HCT116 (cell line): Measurements from ENCODE around the gene TMIE. TPM values are rescaled to one million over a fixed set of nuclear protein-coding genes. Genes with fewer than 3 reads are reported as not detected.

Source experiments
- ATAC-seq: fragments of 200-7000 bp; cut with Tn5 transposase; 2 replicates; pipeline ENCODE4 v1.9.1; 2020; ENCODE audit warnings: mild to moderate bottlenecking, moderate library complexity
- BruUV-seq: library from RNA; stranded (reverse); fragments of 400-500 nt; replicated peaks from 2 replicates; lab custom pipeline; 2021; lab: Mats Ljungman, UMichigan
- CTCF ChIA-PET: fragments of 300-600 bp; sonication (Branson Sonifier 250); formaldehyde crosslinking; loops from one replicate; lab custom pipeline; 2021; ENCODE audit warnings: antibody characterized with exemption; lab: Charles Lee
- POLR2A ChIA-PET: fragments of 300-600, 350-600 bp; sonication (Branson Sonifier 250); formaldehyde crosslinking; loops from one replicate; lab custom pipeline; 2021; ENCODE audit warnings: antibody characterized with exemption; lab: Charles Lee
- RAD21 ChIA-PET, 2 experiments: fragments of 300-600 bp; sonication (Branson Sonifier 250); formaldehyde crosslinking; loops; one replicate each; lab custom pipeline; 2023; ENCODE audit warnings: low total read pairs in 2 of 2; ENCODE audit not compliant: uncharacterized antibody in 2 of 2, unreplicated experiment in 2 of 2, low non-redundant PET in 1 of 2; lab: Charles Lee
- DNase-seq: peaks from one replicate; pipeline ENCODE4 v3.0.0-alpha.2; 2010; ENCODE audit warnings: low read depth, low spot score
- H2AFZ ChIP-seq: fragments of 200-600 bp; shearing (Covaris generic), sonication (generic); 2 replicates; pipeline ENCODE4 v1.6.1; 2017; ENCODE audit warnings: low read depth, mixed run types, mixed read lengths, antibody characterized with exemption, low read length; ENCODE audit not compliant: poor library complexity, severe bottlenecking
- H3K27ac ChIP-seq: 2 replicates; pipeline ENCODE4 v1.5.1; 2012; ENCODE audit warnings: low read depth, low read length
- H3K27me3 ChIP-seq: fragments of 200-600 bp; sonication (generic); 2 replicates; pipeline ENCODE4 v1.6.1; 2016; ENCODE audit warnings: mixed run types, low read length, mixed read lengths; ENCODE audit not compliant: insufficient read depth
- H3K36me3 ChIP-seq, 2 experiments: fragments of 200-500 bp in 1 of 2; fragments of 200-600 bp in 1 of 2; sonication (Bioruptor generic) in 1 of 2; sonication (generic) in 1 of 2; 2 replicates each; pipeline versions ENCODE4 v1.5.1 to v1.6.1; 2014 to 2016; ENCODE audit warnings: low read length in 2 of 2, inconsistent platforms in 1 of 2, mixed read lengths in 1 of 2, mixed run types in 1 of 2; ENCODE audit not compliant: insufficient read depth in 2 of 2, control insufficient read depth in 1 of 2
- H3K4me1 ChIP-seq, 2 experiments: fragments of 200-600 bp in 1 of 2; sonication (generic) in 1 of 2; 2 replicates each; pipeline versions ENCODE4 v1.5.1 to v1.6.1; 2012 to 2017; ENCODE audit warnings: low read length in 2 of 2, inconsistent platforms in 1 of 2, mild to moderate bottlenecking in 1 of 2, mixed read lengths in 1 of 2, mixed run types in 1 of 2, moderate library complexity in 1 of 2; ENCODE audit not compliant: insufficient read depth in 2 of 2, control insufficient read depth in 1 of 2
- H3K4me2 ChIP-seq: fragments of 200-600 bp; sonication (generic); 2 replicates; pipeline ENCODE4 v1.6.1; 2017; ENCODE audit warnings: mixed run types, low read length, mixed read lengths
- H3K4me3 ChIP-seq, 2 experiments: fragments of 200-600 bp in 1 of 2; sonication (generic) in 1 of 2; replicated peaks in 1 of 2; 2 replicates each; pipeline ENCODE4 v1.5.1; 2011 to 2016; ENCODE audit warnings: low read length in 2 of 2, control low read depth in 1 of 2, low read depth in 1 of 2, mild to moderate bottlenecking in 1 of 2, mixed read lengths in 1 of 2, mixed run types in 1 of 2
- H3K79me2 ChIP-seq: fragments of 200-600 bp; sonication (generic); 2 replicates; pipeline ENCODE4 v1.6.1; 2017; ENCODE audit warnings: mild to moderate bottlenecking, mixed run types, low read length, moderate library complexity, mixed read lengths; ENCODE audit not compliant: insufficient read depth
- H3K9ac ChIP-seq: fragments of 200-600 bp; sonication (generic); 2 replicates; pipeline ENCODE4 v1.6.1; 2016; ENCODE audit warnings: low read length, mixed read lengths
- H3K9me2 ChIP-seq: fragments of 200-600 bp; sonication (generic), shearing (Covaris generic); 2 replicates; pipeline ENCODE4 v1.6.1; 2017; ENCODE audit warnings: mixed run types, mild to moderate bottlenecking, moderate library complexity; ENCODE audit not compliant: insufficient read depth
- H3K9me3 ChIP-seq, 2 experiments: fragments of 200-500 bp in 1 of 2; fragments of 200-600 bp in 1 of 2; sonication (Bioruptor generic) in 1 of 2; sonication (generic) in 1 of 2; 2 replicates each; pipeline ENCODE4 v1.6.1; 2014 to 2017; ENCODE audit warnings: low read length in 2 of 2, mixed read lengths in 2 of 2, inconsistent platforms in 1 of 2, low read depth in 1 of 2, mild to moderate bottlenecking in 1 of 2, mixed run types in 1 of 2, moderate library complexity in 1 of 2; ENCODE audit not compliant: control insufficient read depth in 1 of 2, insufficient read depth in 1 of 2
- H4K20me1 ChIP-seq: fragments of 200-600 bp; sonication (generic), shearing (Covaris generic); 2 replicates; pipeline ENCODE4 v1.6.1; 2017; ENCODE audit warnings: mixed run types, mild to moderate bottlenecking, moderate library complexity; ENCODE audit not compliant: insufficient read depth
- CBX3 ChIP-seq: IDR thresholded peaks from 2 replicates; pipeline ENCODE4 v1.6.1; 2012; ENCODE audit warnings: low read depth
- CEBPB ChIP-seq: IDR thresholded peaks from 2 replicates; pipeline ENCODE4 v1.6.1; 2012; ENCODE audit warnings: low read depth
- EGR1 ChIP-seq: IDR thresholded peaks from 2 replicates; pipeline ENCODE4 v1.6.1; 2012; ENCODE audit warnings: low read depth
- ELF1 ChIP-seq: IDR thresholded peaks from 2 replicates; pipeline ENCODE4 v1.6.1; 2012; ENCODE audit warnings: low read depth, borderline replicate concordance
- EZH2 ChIP-seq: fragments of 200-600 bp; sonication (generic); IDR thresholded peaks from 2 replicates; pipeline ENCODE4 v1.6.1; 2017; ENCODE audit warnings: antibody characterized with exemption, mixed run types
- FOSL1 ChIP-seq: IDR thresholded peaks from 2 replicates; pipeline ENCODE4 v1.6.1; 2012; ENCODE audit warnings: low read depth
- JUND ChIP-seq: IDR thresholded peaks from 2 replicates; pipeline ENCODE4 v1.6.1; 2012
- POLR2A ChIP-seq: IDR thresholded peaks from 2 replicates; pipeline ENCODE4 v1.7.0; 2011; ENCODE audit warnings: borderline replicate concordance; ENCODE audit not compliant: insufficient read depth, insufficient read length; ENCODE audit errors: extremely low read depth
- POLR2AphosphoS5 ChIP-seq: IDR thresholded peaks from 2 replicates; pipeline ENCODE4 v1.6.1; 2011; ENCODE audit warnings: mild to moderate bottlenecking, low read depth, low read length, moderate library complexity
- RAD21 ChIP-seq: IDR thresholded peaks from 2 replicates; pipeline ENCODE4 v1.6.1; 2012; ENCODE audit warnings: low read depth, mild to moderate bottlenecking
- REST ChIP-seq: IDR thresholded peaks from 2 replicates; pipeline ENCODE4 v1.6.1; 2012; ENCODE audit warnings: low read depth
- SIN3A ChIP-seq: IDR thresholded peaks from 2 replicates; pipeline ENCODE4 v1.6.1; 2012; ENCODE audit warnings: low read depth
- SP1 ChIP-seq: IDR thresholded peaks from 2 replicates; pipeline ENCODE4 v1.6.1; 2012; ENCODE audit warnings: low read depth
- SRF ChIP-seq: IDR thresholded peaks from 2 replicates; pipeline ENCODE4 v1.6.1; 2012; ENCODE audit warnings: low read depth
- YY1 ChIP-seq: IDR thresholded peaks from 2 replicates; pipeline ENCODE4 v1.6.1; 2011; ENCODE audit warnings: low read length, low read depth, moderate library complexity, mild to moderate bottlenecking; ENCODE audit not compliant: insufficient replicate concordance; ENCODE audit errors: extremely low read depth
- ZBTB33 ChIP-seq: IDR thresholded peaks from 2 replicates; pipeline ENCODE4 v1.6.1; 2011; ENCODE audit warnings: mild to moderate bottlenecking, low read length, moderate library complexity; ENCODE audit not compliant: insufficient replicate concordance; ENCODE audit errors: extremely low read depth
- intact Hi-C: fragments of 100-400 bp; cut with micrococcal nuclease; formaldehyde crosslinking; loops from 2 replicates; pipeline ENCODE4 v1.10.0; 2022
- total RNA-seq: library from RNA; stranded (reverse); gene quantifications from one replicate; pipeline ENCODE4 v1.2.1, GENCODE V29; 2021; ENCODE audit not compliant: unreplicated experiment
- TF ChIP-seq, protein P1 (sequence below): IDR thresholded peaks from 2 replicates; pipeline ENCODE4 v1.6.1; 2012
- TF ChIP-seq, protein P2 (sequence below): IDR thresholded peaks from 2 replicates; pipeline ENCODE4 v1.6.1; 2012
- TF ChIP-seq, protein P3 (sequence below), 3 experiments: fragments of 200-600 bp in 1 of 3; sonication (generic) in 1 of 3; IDR thresholded peaks in 2 of 3; conservative IDR thresholded peaks in 1 of 3; 2 replicates each; pipeline ENCODE4 v1.5.1; 2012 to 2017; ENCODE audit warnings: low read depth in 2 of 3, low read length in 2 of 3, antibody characterized with exemption in 1 of 3, borderline replicate concordance in 1 of 3, control low read depth in 1 of 3, mild to moderate bottlenecking in 1 of 3, mixed read lengths in 1 of 3, mixed run types in 1 of 3, moderate library complexity in 1 of 3; ENCODE audit not compliant: insufficient read depth in 1 of 3

Gene TMIE
- total RNA-seq, 1 experiment from 2014 or later = 0.74 TPM

DNA sequence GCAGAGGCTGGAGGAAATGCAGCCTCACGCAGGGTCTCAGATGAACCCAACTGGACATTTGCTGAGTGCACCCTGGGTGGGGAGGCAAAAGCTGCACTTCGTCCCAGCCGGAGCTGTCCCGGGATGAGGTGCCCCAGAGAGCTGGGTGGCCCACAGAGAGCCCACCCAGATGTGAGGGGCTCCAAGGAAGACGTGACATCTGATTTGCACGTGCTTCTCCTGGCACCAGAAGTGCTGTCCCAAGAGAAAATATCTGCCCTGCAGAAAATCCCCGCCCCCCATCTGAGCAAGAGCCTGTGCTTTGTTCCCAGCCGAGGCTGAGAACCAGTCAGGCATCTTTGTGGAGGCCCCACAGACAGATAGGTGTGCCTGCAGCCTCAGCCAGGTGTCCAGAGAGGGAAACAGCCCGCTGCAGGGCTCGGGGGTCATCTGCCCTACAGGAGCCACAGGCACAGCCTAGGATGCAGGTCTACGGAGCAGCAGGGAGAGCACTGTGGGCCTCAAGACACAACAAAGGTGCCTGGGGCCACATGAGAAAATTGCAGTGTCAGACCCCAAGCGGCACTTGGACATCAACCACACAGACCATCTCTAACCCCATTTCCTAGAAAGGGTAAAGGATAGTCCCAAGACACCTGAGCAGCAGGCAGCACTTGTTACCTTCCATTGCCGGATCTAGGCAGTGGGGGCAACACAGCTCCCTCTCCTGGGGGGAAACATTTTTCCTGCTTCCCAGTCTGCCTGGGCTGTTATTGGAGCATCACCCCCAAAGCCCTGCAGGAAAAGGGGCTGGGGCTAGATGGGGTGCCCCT, 5.8 kb downstream of the TMIE start:
- ChIA-PET RAD21 (no interaction called here), POLR2A (no interaction called here), CTCF (interaction anchor here (1.0 to 2.1 kb wide), 6 partner anchors 8 to 202 kb away, joined by 3 to 11 read pairs (median 3); no protein-coding TSS in a partner anchor)
- Histone ChIP-seq H3K9ac (no peak overlapping the region), H2AFZ (no peak overlapping the region), H3K27ac (no peak overlapping the region), H3K4me1 (peaks cover 7 to 15% of the 10 kb centered on the region in 2 experiments; a peak in 3 of 4 replicates), H3K27me3 (no peaks in the 10 kb centered on the region), H3K9me2 (no peaks in the 10 kb centered on the region), H3K4me2 (peak overlapping the region; percentile 23; the same call in 1 of the 2 replicates), H3K9me3 (no peaks in the 10 kb centered on the region), H3K79me2 (no peaks in the 10 kb centered on the region), H3K36me3 (no peaks in the 10 kb centered on the region), H4K20me1 (no peaks in the 10 kb centered on the region), H3K4me3 (no peak overlapping the region)
- intact Hi-C loops = loop anchor here (10.0 kb wide), 1 partner anchor 1078 kb away; the partner anchor contains the start of gene SMARCC1
- ATAC-seq (no peak), DNase-seq (no peak)
- TF ChIP-seq SP1 = no peak
- no peak for TF ChIP-seq SRF
- no peak for TF ChIP-seq CEBPB
- no peak for TF ChIP-seq REST
- no peak for TF ChIP-seq YY1
- TF ChIP-seq FOSL1 = no peak
- TF ChIP-seq ELF1 = no peak
- no peak for TF ChIP-seq SIN3A
- no peak for TF ChIP-seq ZBTB33
- TF ChIP-seq, protein P1, sequence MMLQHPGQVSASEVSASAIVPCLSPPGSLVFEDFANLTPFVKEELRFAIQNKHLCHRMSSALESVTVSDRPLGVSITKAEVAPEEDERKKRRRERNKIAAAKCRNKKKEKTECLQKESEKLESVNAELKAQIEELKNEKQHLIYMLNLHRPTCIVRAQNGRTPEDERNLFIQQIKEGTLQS = no peak
- TF ChIP-seq, protein P2, sequence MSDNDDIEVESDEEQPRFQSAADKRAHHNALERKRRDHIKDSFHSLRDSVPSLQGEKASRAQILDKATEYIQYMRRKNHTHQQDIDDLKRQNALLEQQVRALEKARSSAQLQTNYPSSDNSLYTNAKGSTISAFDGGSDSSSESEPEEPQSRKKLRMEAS = no peak
- TF ChIP-seq EZH2 = no peak
- TF ChIP-seq POLR2A = no peak
- no peak for TF ChIP-seq POLR2AphosphoS5
- TF ChIP-seq RAD21 = no peak
- no peak for TF ChIP-seq EGR1
- no peak for TF ChIP-seq CBX3
- TF ChIP-seq, protein P3, sequence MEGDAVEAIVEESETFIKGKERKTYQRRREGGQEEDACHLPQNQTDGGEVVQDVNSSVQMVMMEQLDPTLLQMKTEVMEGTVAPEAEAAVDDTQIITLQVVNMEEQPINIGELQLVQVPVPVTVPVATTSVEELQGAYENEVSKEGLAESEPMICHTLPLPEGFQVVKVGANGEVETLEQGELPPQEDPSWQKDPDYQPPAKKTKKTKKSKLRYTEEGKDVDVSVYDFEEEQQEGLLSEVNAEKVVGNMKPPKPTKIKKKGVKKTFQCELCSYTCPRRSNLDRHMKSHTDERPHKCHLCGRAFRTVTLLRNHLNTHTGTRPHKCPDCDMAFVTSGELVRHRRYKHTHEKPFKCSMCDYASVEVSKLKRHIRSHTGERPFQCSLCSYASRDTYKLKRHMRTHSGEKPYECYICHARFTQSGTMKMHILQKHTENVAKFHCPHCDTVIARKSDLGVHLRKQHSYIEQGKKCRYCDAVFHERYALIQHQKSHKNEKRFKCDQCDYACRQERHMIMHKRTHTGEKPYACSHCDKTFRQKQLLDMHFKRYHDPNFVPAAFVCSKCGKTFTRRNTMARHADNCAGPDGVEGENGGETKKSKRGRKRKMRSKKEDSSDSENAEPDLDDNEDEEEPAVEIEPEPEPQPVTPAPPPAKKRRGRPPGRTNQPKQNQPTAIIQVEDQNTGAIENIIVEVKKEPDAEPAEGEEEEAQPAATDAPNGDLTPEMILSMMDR (IDR thresholded peaks at IDR 0.05 in 2 of 3, conservative IDR thresholded peaks at IDR 0.05 in 1 of 3; ENCODE audit: borderline replicate concordance in 1 of 3, insufficient read depth in 1 of 3, low read depth in 2 of 3, low read length in 2 of 3) = no peak
- TF ChIP-seq JUND = no peak
- BruUV-seq = no TSS peak
